GM19467 (cell line): ENCODE results near the gene ETFBKMT.

Experiments
- ATAC-seq: cut with Tn5 transposase; IDR thresholded peaks from one replicate; pipeline ENCODE4 v1.9.1; 2021; ENCODE audit warnings: mild to moderate bottlenecking, moderate library complexity; ENCODE audit not compliant: unreplicated experiment

The ETFBKMT gene

GRCh38 chr12:31659087-31659942, at the start of gene ETFBKMT:
Gene ETFBKMT (plus strand): TSS chr12:31659688. CDS start chr12:31661954, 2,266 bp downstream.
- peak; percentile 100 for ATAC-seq

- ATAC-seq = no peak
These were observed 46.7 kb upstream of the ETFBKMT start for GRCh38 chr12:31612819-31613218.

GRCh38 chr12:31618228-31619025, 41.1 kb upstream of the ETFBKMT start:
- ATAC-seq = no peak

- no peak for ATAC-seq
These were observed 39.2 kb upstream of the ETFBKMT start for GRCh38 chr12:31620311-31620710.

- ATAC-seq = no peak
These were observed 37.5 kb upstream of the ETFBKMT start for GRCh38 chr12:31622038-31622437.

- ATAC-seq = no peak
These were observed 33.1 kb upstream of the ETFBKMT start for GRCh38 chr12:31626270-31626995.

- ATAC-seq = no peak
These were observed 31.9 kb upstream of the ETFBKMT start for GRCh38 chr12:31627456-31628054.

- no peak for ATAC-seq
These were observed 29.4 kb upstream of the ETFBKMT start for GRCh38 chr12:31629756-31630732.

GRCh38 chr12:31631023-31631724, 28.3 kb upstream of the ETFBKMT start:
- no peak for ATAC-seq

GRCh38 chr12:31631809-31632208, 27.7 kb upstream of the ETFBKMT start:
- ATAC-seq = no peak

- ATAC-seq = no peak
These were observed 26.0 kb upstream of the ETFBKMT start for GRCh38 chr12:31633464-31633863.

GRCh38 chr12:31634620-31635019, 24.9 kb upstream of the ETFBKMT start:
- ATAC-seq = no peak

- ATAC-seq = no peak
These were observed 17.9 kb upstream of the ETFBKMT start for GRCh38 chr12:31641509-31642090.

GRCh38 chr12:31644536-31644935, 15.0 kb upstream of the ETFBKMT start:
- no peak for ATAC-seq

- ATAC-seq = no peak
These were observed 13.6 kb upstream of the ETFBKMT start for GRCh38 chr12:31645924-31646323.

GRCh38 chr12:31647086-31647491, 12.4 kb upstream of the ETFBKMT start:
- no peak for ATAC-seq

GRCh38 chr12:31650918-31651317, 8.6 kb upstream of the ETFBKMT start:
- no peak for ATAC-seq

- no peak for ATAC-seq
These were observed 7.5 kb upstream of the ETFBKMT start for GRCh38 chr12:31651893-31652521.
